ENCODE data around the gene LRCH4. TPM values are rescaled to one million over a fixed set of nuclear protein-coding genes. Genes with fewer than 3 reads are reported as not detected.
A peak's percentile ranks its signal among the peaks of the same experiment; 100 is the strongest.
"Not testable (repeated sequence)": the region's sequence is repeated elsewhere in the genome, so short reads cannot be mapped to it uniquely, and the experiment has no call there.

Gene LRCH4
- total RNA-seq, 2 experiments from 2014 or later, result 189 to 217 TPM

- POLR2A ChIA-PET, result interaction anchor here (0.6 kb wide), 1 partner anchor 185 kb away, joined by 3 read pairs; no protein-coding TSS in a partner anchor
- no peak for DNase-seq
- Mint-ChIP-seq H3K36me3 (ENCODE audit: low read depth) (peaks cover 18% of the 10 kb centered on the region), H3K4me3 (peak overlapping the region; percentile 99), H3K4me1 (peaks cover 62% of the 10 kb centered on the region), H3K27ac (peak overlapping the region; percentile 83), H3K27me3 (no peaks in the 10 kb centered on the region), H3K9me3 (no peaks in the 10 kb centered on the region)
- CTCF ChIA-PET, result interaction anchor here (0.6 to 1.2 kb wide), 4 partner anchors 15 to 136 kb away, joined by 3 to 4 read pairs (median 3); no protein-coding TSS in a partner anchor
Measured at GRCh38 chr7:100540073-100540723, 45.7 kb downstream of the LRCH4 start.

GRCh38 chr7:100539436-100540006, 46.4 kb downstream of the LRCH4 start:
- Mint-ChIP-seq H3K4me1 (peaks cover 55% of the 10 kb centered on the region), H3K27me3 (no peaks in the 10 kb centered on the region), H3K27ac (peak overlapping the region; percentile 83), H3K4me3 (peak overlapping the region; percentile 99), H3K36me3 (ENCODE audit: low read depth) (peaks cover 18% of the 10 kb centered on the region), H3K9me3 (no peaks in the 10 kb centered on the region)
- CTCF ChIA-PET, result interaction anchor here (0.7 to 1.7 kb wide), 7 partner anchors 16 to 166 kb away, joined by 3 to 5 read pairs (median 3); partner anchors contain the start of gene POP7
- DNase-seq, result peak; percentile 22
- POLR2A ChIA-PET, result interaction anchor here (0.6 kb wide), 1 partner anchor 186 kb away, joined by 3 read pairs; no protein-coding TSS in a partner anchor

- H3K27ac Mint-ChIP-seq, result peak within 1 kb of the TSS; percentile 83
Measured at GRCh38 chr7:100538654-100539435, 47.1 kb downstream of the LRCH4 start, which contains the start of gene AGFG2. Gene AGFG2, plus strand, starts transcription at chr7:100539203. Its CDS starts 144 bp downstream, at chr7:100539347.

GRCh38 chr7:100538348-100538653, 47.6 kb downstream of the LRCH4 start:
- ChIA-PET POLR2A (no interaction called here), CTCF (interaction anchor here (1.7 to 2.5 kb wide), 2 partner anchors 21 to 56 kb away, joined by 5 to 6 read pairs; no protein-coding TSS in a partner anchor)
- H3K27me3 Mint-ChIP-seq, result no peaks in the 10 kb centered on the region
- peak overlapping the region; percentile 99 for H3K4me3 Mint-ChIP-seq
- no peaks in the 10 kb centered on the region for H3K9me3 Mint-ChIP-seq
- H3K4me1 Mint-ChIP-seq, result peaks cover 43% of the 10 kb centered on the region
- DNase-seq, result no peak
- peak overlapping the region; percentile 82 for H3K27ac Mint-ChIP-seq
- peaks cover 13% of the 10 kb centered on the region for H3K36me3 Mint-ChIP-seq (ENCODE audit: low read depth)

More at GRCh38 chr7:100538654-100539435, 47.1 kb downstream of the LRCH4 start, which contains the start of gene AGFG2:
- Mint-ChIP-seq H3K4me1 (peaks cover 48% of the 10 kb centered on the region), H3K9me3 (no peaks in the 10 kb centered on the region), H3K27me3 (no peaks in the 10 kb centered on the region), H3K36me3 (ENCODE audit: low read depth) (peaks cover 15% of the 10 kb centered on the region), H3K4me3 (peak within 1 kb of the TSS; percentile 99)
- POLR2A ChIA-PET, result no interaction called here
- CTCF ChIA-PET, result interaction anchor here (0.7 to 2.5 kb wide), 5 partner anchors 17 to 167 kb away, joined by 3 to 6 read pairs (median 3); partner anchors contain the start of gene POP7
- peak; percentile 100 for DNase-seq

GRCh38 chr7:100536695-100537094, 49.2 kb downstream of the LRCH4 start:
- H3K27ac Mint-ChIP-seq, result peak overlapping the region; percentile 31
- not testable (repeated sequence) for DNase-seq, H3K9me3 Mint-ChIP-seq, H3K4me3 Mint-ChIP-seq, H3K27me3 Mint-ChIP-seq
- POLR2A ChIA-PET, result interaction anchor here (0.7 kb wide), 1 partner anchor 15 kb away, joined by 5 read pairs; no protein-coding TSS in a partner anchor
- H3K36me3 Mint-ChIP-seq (ENCODE audit: low read depth), result peaks cover 13% of the 10 kb centered on the region
- CTCF ChIA-PET, result interaction anchor here (2.5 kb wide), 1 partner anchor 22 kb away, joined by 6 read pairs; no protein-coding TSS in a partner anchor
- peaks cover 29% of the 10 kb centered on the region for H3K4me1 Mint-ChIP-seq

GRCh38 chr7:100535982-100536381, 49.9 kb downstream of the LRCH4 start:
- CTCF ChIA-PET, result interaction anchor here (0.7 to 0.9 kb wide), 3 partner anchors 8 to 97 kb away, joined by 3 to 9 read pairs (median 4); no protein-coding TSS in a partner anchor
- H3K36me3 Mint-ChIP-seq (ENCODE audit: low read depth); H3K4me3 Mint-ChIP-seq; H3K9me3 Mint-ChIP-seq; POLR2A ChIA-PET; H3K27ac Mint-ChIP-seq; H3K27me3 Mint-ChIP-seq; DNase-seq: not testable (repeated sequence)
- peaks cover 22% of the 10 kb centered on the region for H3K4me1 Mint-ChIP-seq

GRCh38 chr7:100532165-100533022, 53.5 kb downstream of the LRCH4 start:
- DNase-seq, result no peak
- ChIA-PET POLR2A (no interaction called here), CTCF (interaction anchor here (1.2 to 2.3 kb wide), 3 partner anchors 32 to 35 kb away, joined by 4 to 5 read pairs (median 5); no protein-coding TSS in a partner anchor)
- no peak overlapping the region for H3K27ac Mint-ChIP-seq
- no peak overlapping the region for H3K4me3 Mint-ChIP-seq
- peaks cover under 1% of the 10 kb centered on the region for H3K4me1 Mint-ChIP-seq
- H3K36me3 Mint-ChIP-seq (ENCODE audit: low read depth), result no peaks in the 10 kb centered on the region
- no peaks in the 10 kb centered on the region for H3K27me3 Mint-ChIP-seq
- no peaks in the 10 kb centered on the region for H3K9me3 Mint-ChIP-seq

- H3K27ac Mint-ChIP-seq, H3K9me3 Mint-ChIP-seq, POLR2A ChIA-PET: not testable (repeated sequence)
Measured at GRCh38 chr7:100528108-100528866, 57.6 kb downstream of the LRCH4 start.

More at GRCh38 chr7:100528108-100528866, 57.6 kb downstream of the LRCH4 start:
- H3K27me3 Mint-ChIP-seq; H3K4me1 Mint-ChIP-seq; H3K36me3 Mint-ChIP-seq (ENCODE audit: low read depth); DNase-seq; H3K4me3 Mint-ChIP-seq: not testable (repeated sequence)
- CTCF ChIA-PET, result interaction anchor here (0.9 kb wide), 1 partner anchor 7 kb away, joined by 3 read pairs; no protein-coding TSS in a partner anchor

Other genes with a start within 250 kb of the LRCH4 start
- 10 to 100 TPM; 50.6 to 56.2 TPM for gene PILRB, start 228.0 kb downstream of the LRCH4 start, total RNA-seq
- 1 to 10 TPM; 1.8 to 2.7 TPM for gene PILRA, start 212.6 kb downstream of the LRCH4 start, total RNA-seq
- gene ZCWPW1, start 157.4 kb downstream of the LRCH4 start, total RNA-seq, result 1 to 10 TPM; 2.4 to 2.7 TPM
- gene MEPCE, start 156.3 kb downstream of the LRCH4 start, total RNA-seq, result 10 to 100 TPM; 49.1 to 50.5 TPM
- gene PPP1R35, start 149.6 kb downstream of the LRCH4 start, total RNA-seq, result 10 to 100 TPM; 67.9 to 77.9 TPM
- gene SPACDR, start 121.9 kb downstream of the LRCH4 start, total RNA-seq, result 1 to 10 TPM; 3.0 to 4.1 TPM
- gene TSC22D4, start 106.9 kb downstream of the LRCH4 start, total RNA-seq, result 100 to 1,000 TPM; 113 to 128 TPM
- gene NYAP1, start 102.2 kb downstream of the LRCH4 start, total RNA-seq, result under 1 TPM; 0.23 to 0.32 TPM
- 10 to 100 TPM; 43.0 to 45.3 TPM for gene AGFG2, start 46.9 kb downstream of the LRCH4 start, total RNA-seq
- gene SAP25, start 12.2 kb downstream of the LRCH4 start, total RNA-seq, result 10 to 100 TPM; 34.6 to 36.1 TPM
- gene FBXO24, start 199 bp upstream of the LRCH4 start, total RNA-seq, result 1 to 10 TPM; 1.3 to 1.5 TPM
- gene PCOLCE, start 16.2 kb upstream of the LRCH4 start, total RNA-seq, result 10 to 100 TPM; 17.3 to 18.3 TPM
- gene MOSPD3, start 26.4 kb upstream of the LRCH4 start, total RNA-seq, result 10 to 100 TPM; 59.7 to 66.7 TPM
- 1 to 10 TPM; 7.3 to 9.8 TPM for gene TFR2, start 55.4 kb upstream of the LRCH4 start, total RNA-seq
- not detected for gene ACTL6B, start 70.3 kb upstream of the LRCH4 start, total RNA-seq
- gene GNB2, start 87.6 kb upstream of the LRCH4 start, total RNA-seq, result 100 to 1,000 TPM; 238 to 249 TPM
- gene GIGYF1, start 108.1 kb upstream of the LRCH4 start, total RNA-seq, result 10 to 100 TPM; 48.7 to 55.5 TPM
- 10 to 100 TPM; 39.9 to 40.5 TPM for gene POP7, start 120.0 kb upstream of the LRCH4 start, total RNA-seq
- gene EPO, start 134.3 kb upstream of the LRCH4 start, total RNA-seq, result not detected
- not detected for gene ZAN, start 147.5 kb upstream of the LRCH4 start, total RNA-seq
- gene EPHB4, start 241.4 kb upstream of the LRCH4 start, total RNA-seq, result 1 to 10 TPM; 1.6 to 2.1 TPM

Data from activated CD4-positive, alpha-beta T cell treated with anti-CD3 and anti-CD28 coated beads, Interleukin-2, amount 10 ng/mL, durations not matched to agents 7 days and 5 days (primary cell).